HepG2 (cell line): ENCODE results near the gene AHR. TPM values are rescaled to one million over a fixed set of nuclear protein-coding genes. Genes with fewer than 3 reads are reported as not detected.

Source experiments
- ARNT ChIP-seq: fragments of 450-650 bp; IDR thresholded peaks from 2 replicates; pipeline ENCODE4 v1.6.1; 2017
- KDM1A ChIP-seq: IDR thresholded peaks from 2 replicates; pipeline ENCODE4 v1.6.1; 2016; ENCODE audit warnings: missing compliant biosample characterization
- PAF1 ChIP-seq: IDR thresholded peaks from 2 replicates; pipeline ENCODE4 v1.6.1; 2016; ENCODE audit warnings: missing genetic modification reagents, missing compliant biosample characterization
- RBFOX2 ChIP-seq: fragments of 200-400 bp; formaldehyde crosslinking; IDR thresholded peaks from 2 replicates; pipeline ENCODE4 v1.6.1; 2017; ENCODE audit warnings: low read depth, mild to moderate bottlenecking, low read length
- RBM22 ChIP-seq: fragments of 200-400 bp; formaldehyde crosslinking; optimal IDR thresholded peaks from 2 replicates; pipeline ENCODE3; 2017; ENCODE audit warnings: mild to moderate bottlenecking, low read length, moderate library complexity
- SIN3A ChIP-seq: IDR thresholded peaks from 2 replicates; pipeline ENCODE4 v1.6.1; 2011; ENCODE audit warnings: low read depth, mild to moderate bottlenecking, control low read depth, low read length, borderline replicate concordance
- ZEB1 ChIP-seq: IDR thresholded peaks from 2 replicates; pipeline ENCODE4 v1.6.1; 2012; ENCODE audit warnings: mild to moderate bottlenecking, low read depth, inconsistent platforms; ENCODE audit not compliant: insufficient replicate concordance
- ZNF264 ChIP-seq: sonication (generic); formaldehyde crosslinking; IDR thresholded peaks from 2 replicates; pipeline ENCODE4 v1.4.0; 2020; ENCODE audit warnings: missing genetic modification reagents
- ZNF292 ChIP-seq: sonication (generic); formaldehyde crosslinking; IDR thresholded peaks from 2 replicates; pipeline ENCODE4 v1.8.1; 2022; ENCODE audit warnings: mild to moderate bottlenecking, low read depth, missing genetic modification reagents, borderline replicate concordance
- ZNF44 ChIP-seq: sonication (generic); formaldehyde crosslinking; IDR thresholded peaks from 2 replicates; pipeline ENCODE4 v1.5.1; 2020; ENCODE audit warnings: mild to moderate bottlenecking, missing genetic modification reagents
- ZNF569 ChIP-seq: sonication (generic); formaldehyde crosslinking; IDR thresholded peaks from 2 replicates; pipeline ENCODE4 v1.5.0; 2020; ENCODE audit warnings: mild to moderate bottlenecking, missing genetic modification reagents, moderate library complexity, borderline replicate concordance
- ZNF790 ChIP-seq: sonication (generic); formaldehyde crosslinking; IDR thresholded peaks from 2 replicates; pipeline ENCODE4 v1.8.0; 2022; ENCODE audit warnings: missing genetic modification reagents, mild to moderate bottlenecking, borderline replicate concordance
- ZSCAN22 ChIP-seq: sonication (generic); formaldehyde crosslinking; IDR thresholded peaks from 2 replicates; pipeline ENCODE4 v1.4.0; 2020; ENCODE audit warnings: mild to moderate bottlenecking, missing genetic modification reagents
- polyA plus RNA-seq, 8 experiments: library from polyadenylated mRNA; depleted of rRNA in 3 of 8; stranded (reverse) in 7 of 8; unstranded in 1 of 8; fragments of >200 nt; fragmentation: Illumina TruSeq in 4 of 8; extraction: Trizol in 4 of 8; gene quantifications; 2 replicates each; pipeline versions ENCODE4 v1.2.1 to v1.2.3, GENCODE V29; 2011 to 2016; ENCODE audit warnings: low read depth in 4 of 8, missing spikeins in 1 of 8, mixed read lengths in 1 of 8; ENCODE audit not compliant: insufficient read depth in 1 of 8
- total RNA-seq, 5 experiments: library from RNA; depleted of rRNA; stranded (reverse); fragments of >200 nt; fragmentation: Illumina TruSeq; extraction: Trizol; gene quantifications; 2 replicates each; pipeline ENCODE4 v1.2.3, GENCODE V29; 2016; ENCODE audit warnings: low read depth in 1 of 5
- TF ChIP-seq, protein P1 (sequence below): sonication (generic); formaldehyde crosslinking; IDR thresholded peaks from 2 replicates; pipeline ENCODE4 v1.9.0; 2022; ENCODE audit warnings: missing genetic modification reagents, mild to moderate bottlenecking, borderline replicate concordance
- TF ChIP-seq, protein P2 (sequence below): sonication (generic); formaldehyde crosslinking; IDR thresholded peaks from 2 replicates; pipeline ENCODE4 v1.5.1; 2020; ENCODE audit warnings: missing genetic modification reagents, mild to moderate bottlenecking, borderline replicate concordance
- TF ChIP-seq, protein P3 (sequence below): sonication (generic); formaldehyde crosslinking; IDR thresholded peaks from 2 replicates; pipeline ENCODE4 v1.5.1; 2020; ENCODE audit warnings: mild to moderate bottlenecking, missing genetic modification reagents, moderate library complexity
- TF ChIP-seq, protein P4 (sequence below): IDR thresholded peaks from 2 replicates; pipeline ENCODE4 v1.6.1; 2016; ENCODE audit warnings: mild to moderate bottlenecking, missing biosample characterization, missing genetic modification reagents
- TF ChIP-seq, protein P5 (sequence below): sonication (generic); formaldehyde crosslinking; IDR thresholded peaks from 2 replicates; pipeline ENCODE4 v1.8.0; 2022; ENCODE audit warnings: mild to moderate bottlenecking, missing genetic modification reagents
- TF ChIP-seq, protein P6 (sequence below): sonication (generic); formaldehyde crosslinking; IDR thresholded peaks from 2 replicates; pipeline ENCODE4 v1.8.1; 2023; ENCODE audit warnings: mild to moderate bottlenecking, moderate library complexity, missing genetic modification reagents

AHR gene
- total and polyA plus RNA-seq, 2 of the 13 experiments (the other 11 are each of a cell fraction or from before 2014, with no cell fraction given) = 9.0 to 31.3 TPM

DNA sequence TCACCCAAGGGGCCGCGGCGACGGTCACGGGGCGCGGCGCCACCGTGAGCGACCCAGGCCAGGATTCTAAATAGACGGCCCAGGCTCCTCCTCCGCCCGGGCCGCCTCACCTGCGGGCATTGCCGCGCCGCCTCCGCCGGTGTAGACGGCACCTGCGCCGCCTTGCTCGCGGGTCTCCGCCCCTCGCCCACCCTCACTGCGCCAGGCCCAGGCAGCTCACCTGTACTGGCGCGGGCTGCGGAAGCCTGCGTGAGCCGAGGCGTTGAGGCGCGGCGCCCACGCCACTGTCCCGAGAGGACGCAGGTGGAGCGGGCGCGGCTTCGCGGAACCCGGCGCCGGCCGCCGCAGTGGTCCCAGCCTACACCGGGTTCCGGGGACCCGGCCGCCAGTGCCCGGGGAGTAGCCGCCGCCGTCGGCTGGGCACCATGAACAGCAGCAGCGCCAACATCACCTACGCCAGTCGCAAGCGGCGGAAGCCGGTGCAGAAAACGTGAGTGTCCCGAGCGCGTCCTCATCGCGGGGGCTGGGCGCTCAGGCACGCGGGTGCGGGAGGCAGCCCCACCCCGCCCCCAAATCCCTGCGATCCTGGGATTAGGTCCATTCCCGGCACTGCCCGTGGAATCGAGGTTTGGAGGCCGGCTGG, 509 bp downstream of the AHR start (continued):
- TF ChIP-seq, protein P1, sequence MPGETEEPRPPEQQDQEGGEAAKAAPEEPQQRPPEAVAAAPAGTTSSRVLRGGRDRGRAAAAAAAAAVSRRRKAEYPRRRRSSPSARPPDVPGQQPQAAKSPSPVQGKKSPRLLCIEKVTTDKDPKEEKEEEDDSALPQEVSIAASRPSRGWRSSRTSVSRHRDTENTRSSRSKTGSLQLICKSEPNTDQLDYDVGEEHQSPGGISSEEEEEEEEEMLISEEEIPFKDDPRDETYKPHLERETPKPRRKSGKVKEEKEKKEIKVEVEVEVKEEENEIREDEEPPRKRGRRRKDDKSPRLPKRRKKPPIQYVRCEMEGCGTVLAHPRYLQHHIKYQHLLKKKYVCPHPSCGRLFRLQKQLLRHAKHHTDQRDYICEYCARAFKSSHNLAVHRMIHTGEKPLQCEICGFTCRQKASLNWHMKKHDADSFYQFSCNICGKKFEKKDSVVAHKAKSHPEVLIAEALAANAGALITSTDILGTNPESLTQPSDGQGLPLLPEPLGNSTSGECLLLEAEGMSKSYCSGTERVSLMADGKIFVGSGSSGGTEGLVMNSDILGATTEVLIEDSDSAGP = peak; percentile 57; the same call in 1 of the 2 replicates
- TF ChIP-seq RBFOX2 = peak; percentile 95
- TF ChIP-seq, protein P2, sequence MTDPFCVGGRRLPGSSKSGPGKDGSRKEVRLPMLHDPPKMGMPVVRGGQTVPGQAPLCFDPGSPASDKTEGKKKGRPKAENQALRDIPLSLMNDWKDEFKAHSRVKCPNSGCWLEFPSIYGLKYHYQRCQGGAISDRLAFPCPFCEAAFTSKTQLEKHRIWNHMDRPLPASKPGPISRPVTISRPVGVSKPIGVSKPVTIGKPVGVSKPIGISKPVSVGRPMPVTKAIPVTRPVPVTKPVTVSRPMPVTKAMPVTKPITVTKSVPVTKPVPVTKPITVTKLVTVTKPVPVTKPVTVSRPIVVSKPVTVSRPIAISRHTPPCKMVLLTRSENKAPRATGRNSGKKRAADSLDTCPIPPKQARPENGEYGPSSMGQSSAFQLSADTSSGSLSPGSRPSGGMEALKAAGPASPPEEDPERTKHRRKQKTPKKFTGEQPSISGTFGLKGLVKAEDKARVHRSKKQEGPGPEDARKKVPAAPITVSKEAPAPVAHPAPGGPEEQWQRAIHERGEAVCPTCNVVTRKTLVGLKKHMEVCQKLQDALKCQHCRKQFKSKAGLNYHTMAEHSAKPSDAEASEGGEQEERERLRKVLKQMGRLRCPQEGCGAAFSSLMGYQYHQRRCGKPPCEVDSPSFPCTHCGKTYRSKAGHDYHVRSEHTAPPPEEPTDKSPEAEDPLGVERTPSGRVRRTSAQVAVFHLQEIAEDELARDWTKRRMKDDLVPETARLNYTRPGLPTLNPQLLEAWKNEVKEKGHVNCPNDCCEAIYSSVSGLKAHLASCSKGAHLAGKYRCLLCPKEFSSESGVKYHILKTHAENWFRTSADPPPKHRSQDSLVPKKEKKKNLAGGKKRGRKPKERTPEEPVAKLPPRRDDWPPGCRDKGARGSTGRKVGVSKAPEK (CRISPR knock-in tag) = no peak
- TF ChIP-seq, protein P3, sequence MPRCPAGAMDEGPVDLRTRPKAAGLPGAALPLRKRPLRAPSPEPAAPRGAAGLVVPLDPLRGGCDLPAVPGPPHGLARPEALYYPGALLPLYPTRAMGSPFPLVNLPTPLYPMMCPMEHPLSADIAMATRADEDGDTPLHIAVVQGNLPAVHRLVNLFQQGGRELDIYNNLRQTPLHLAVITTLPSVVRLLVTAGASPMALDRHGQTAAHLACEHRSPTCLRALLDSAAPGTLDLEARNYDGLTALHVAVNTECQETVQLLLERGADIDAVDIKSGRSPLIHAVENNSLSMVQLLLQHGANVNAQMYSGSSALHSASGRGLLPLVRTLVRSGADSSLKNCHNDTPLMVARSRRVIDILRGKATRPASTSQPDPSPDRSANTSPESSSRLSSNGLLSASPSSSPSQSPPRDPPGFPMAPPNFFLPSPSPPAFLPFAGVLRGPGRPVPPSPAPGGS (CRISPR knock-in tag) = peak; percentile 32; the same call in 1 of the 2 replicates
- TF ChIP-seq KDM1A (CRISPR knock-in tag) = no peak
- TF ChIP-seq ZNF44 (CRISPR knock-in tag) = no peak
- TF ChIP-seq, protein P4, sequence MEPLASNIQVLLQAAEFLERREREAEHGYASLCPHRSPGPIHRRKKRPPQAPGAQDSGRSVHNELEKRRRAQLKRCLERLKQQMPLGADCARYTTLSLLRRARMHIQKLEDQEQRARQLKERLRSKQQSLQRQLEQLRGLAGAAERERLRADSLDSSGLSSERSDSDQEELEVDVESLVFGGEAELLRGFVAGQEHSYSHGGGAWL = no peak; the same call in 1 of the 2 replicates
- TF ChIP-seq ZNF292 (CRISPR knock-in tag) = no peak; the same call in 1 of the 2 replicates
- TF ChIP-seq, protein P5, sequence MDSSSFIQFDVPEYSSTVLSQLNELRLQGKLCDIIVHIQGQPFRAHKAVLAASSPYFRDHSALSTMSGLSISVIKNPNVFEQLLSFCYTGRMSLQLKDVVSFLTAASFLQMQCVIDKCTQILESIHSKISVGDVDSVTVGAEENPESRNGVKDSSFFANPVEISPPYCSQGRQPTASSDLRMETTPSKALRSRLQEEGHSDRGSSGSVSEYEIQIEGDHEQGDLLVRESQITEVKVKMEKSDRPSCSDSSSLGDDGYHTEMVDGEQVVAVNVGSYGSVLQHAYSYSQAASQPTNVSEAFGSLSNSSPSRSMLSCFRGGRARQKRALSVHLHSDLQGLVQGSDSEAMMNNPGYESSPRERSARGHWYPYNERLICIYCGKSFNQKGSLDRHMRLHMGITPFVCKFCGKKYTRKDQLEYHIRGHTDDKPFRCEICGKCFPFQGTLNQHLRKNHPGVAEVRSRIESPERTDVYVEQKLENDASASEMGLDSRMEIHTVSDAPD (CRISPR knock-in tag) = peak; percentile 51; the same call in 1 of the 2 replicates
- no peak for TF ChIP-seq ZNF264 (CRISPR knock-in tag)
- 0 out of 2 replicates have a peak, but pooled peaks have one; percentile 20 for TF ChIP-seq SIN3A
- TF ChIP-seq ZSCAN22 = no peak
- TF ChIP-seq, protein P6, sequence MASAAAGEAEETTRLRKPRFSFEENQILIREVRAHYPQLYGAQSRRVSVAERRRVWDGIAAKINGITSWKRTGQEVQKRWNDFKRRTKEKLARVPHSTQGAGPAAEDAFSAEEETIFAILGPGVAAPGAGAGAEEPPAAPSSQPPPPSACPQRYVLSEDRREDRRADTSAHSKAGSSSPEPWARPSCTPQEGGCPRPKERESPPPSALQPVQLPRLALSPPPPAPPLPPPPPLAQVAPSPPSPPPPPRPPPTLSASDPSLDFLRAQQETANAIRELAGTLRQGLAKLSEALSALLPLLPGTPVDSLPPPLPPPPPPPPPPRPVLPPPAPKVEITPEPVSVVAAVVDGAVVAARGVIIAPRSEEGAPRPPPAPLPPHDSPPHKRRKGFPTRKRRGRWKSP (CRISPR knock-in tag) = no peak
- TF ChIP-seq ZEB1 = peak; percentile 74
- TF ChIP-seq ZNF569 (CRISPR knock-in tag) = no peak
- no peak for TF ChIP-seq ARNT
- peak; percentile 73; the same call in 1 of the 2 replicates for TF ChIP-seq ZNF790 (CRISPR knock-in tag)
- TF ChIP-seq RBM22 = no peak
- TF ChIP-seq PAF1 (CRISPR knock-in tag) = no peak
